ENCODE data around the gene CCDC47.
"Not testable (repeated sequence)": the region's sequence is repeated elsewhere in the genome, so short reads cannot be mapped to it uniquely, and the experiment has no call there.

CCDC47 gene

DNA sequence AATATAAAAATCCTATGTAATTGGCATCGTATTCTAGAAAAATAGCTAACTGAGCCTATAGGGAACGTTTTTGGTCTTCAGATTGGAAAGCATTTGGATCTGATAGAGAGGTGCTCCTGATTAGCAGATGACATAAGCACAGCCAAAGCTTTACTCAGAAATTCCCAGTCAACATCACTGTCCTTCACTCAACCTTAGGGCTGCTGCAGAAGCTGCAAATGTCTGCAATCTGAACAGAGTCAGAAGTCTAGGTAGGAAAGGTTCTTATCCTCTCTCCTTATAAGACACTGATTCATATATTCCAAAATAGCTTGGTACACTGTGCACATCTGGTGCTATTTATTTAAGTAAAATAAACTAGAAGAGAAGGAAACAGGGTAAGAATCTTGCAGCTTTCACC is 51.0 kb downstream of the CCDC47 start:
- no peak for DNase-seq (ENCODE audit: low spot score)

DNA sequence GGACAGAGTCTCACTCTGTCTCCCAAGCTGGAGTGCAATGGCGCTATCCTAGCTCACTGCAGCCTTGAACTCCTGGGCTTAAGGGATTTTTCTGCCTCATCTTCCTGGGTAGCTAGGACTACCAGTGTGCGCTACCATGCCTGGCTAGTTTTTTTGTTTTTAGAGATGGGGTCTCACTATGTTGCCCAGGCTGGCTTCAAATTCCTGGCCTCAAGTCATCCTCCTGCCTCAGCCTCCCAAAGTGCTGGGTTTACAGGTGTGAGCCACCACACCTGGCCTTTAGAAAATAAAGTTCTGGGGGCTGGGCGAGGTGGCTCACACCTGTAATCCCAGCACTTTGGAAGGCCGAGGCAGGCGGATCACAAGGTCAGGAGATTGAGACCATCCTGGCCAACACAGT is 53.2 kb downstream of the CCDC47 start:
- DNase-seq (ENCODE audit: low spot score): not testable (repeated sequence)

DNA sequence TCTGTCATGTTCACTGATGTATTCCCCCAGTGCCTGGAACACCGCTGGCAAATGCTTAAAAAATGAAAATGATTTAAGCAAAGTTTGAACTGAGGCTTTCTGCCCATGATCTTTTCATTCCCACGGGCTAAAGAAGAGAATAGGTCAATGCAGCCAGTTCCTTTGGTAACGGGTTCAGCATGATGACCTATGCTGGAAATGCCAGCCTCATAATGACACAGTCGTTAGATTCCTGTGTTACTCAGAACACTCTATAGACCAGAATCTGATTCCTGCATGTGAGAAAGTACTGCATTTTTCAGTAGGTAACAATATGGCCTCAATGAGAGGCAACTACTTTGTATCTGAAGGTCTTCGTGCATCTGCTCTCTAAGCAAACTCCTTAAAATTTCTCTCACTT is 54.4 kb downstream of the CCDC47 start:
- DNase-seq (ENCODE audit: low spot score): no peak

- no peak for DNase-seq (ENCODE audit: low spot score)
Observed at GRCh38 chr17:63716426-63716825, 57.0 kb downstream of the CCDC47 start.

- DNase-seq (ENCODE audit: low spot score): no peak
Observed at GRCh38 chr17:63714550-63715277, 58.7 kb downstream of the CCDC47 start.

DNA sequence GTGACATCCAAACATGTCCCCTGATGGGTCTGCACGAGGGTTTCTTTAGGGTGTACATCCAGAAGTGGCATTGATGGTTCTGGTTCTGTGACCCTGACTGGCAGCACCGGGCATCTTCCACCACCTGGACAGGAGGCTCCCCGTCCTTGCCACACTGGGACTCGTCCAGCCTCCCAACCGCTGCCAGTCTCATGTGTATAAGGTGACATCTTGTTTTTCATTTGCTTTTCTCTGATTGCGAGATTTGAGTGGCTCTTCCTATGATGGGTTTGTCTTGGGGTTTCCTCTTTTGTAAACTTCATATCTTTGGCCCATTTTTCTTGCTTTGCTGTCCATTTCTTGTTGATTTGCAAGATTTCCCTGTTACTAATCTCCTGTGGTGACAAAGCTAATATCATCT is 64.3 kb downstream of the CCDC47 start:
- DNase-seq (ENCODE audit: low spot score): no peak

DNA sequence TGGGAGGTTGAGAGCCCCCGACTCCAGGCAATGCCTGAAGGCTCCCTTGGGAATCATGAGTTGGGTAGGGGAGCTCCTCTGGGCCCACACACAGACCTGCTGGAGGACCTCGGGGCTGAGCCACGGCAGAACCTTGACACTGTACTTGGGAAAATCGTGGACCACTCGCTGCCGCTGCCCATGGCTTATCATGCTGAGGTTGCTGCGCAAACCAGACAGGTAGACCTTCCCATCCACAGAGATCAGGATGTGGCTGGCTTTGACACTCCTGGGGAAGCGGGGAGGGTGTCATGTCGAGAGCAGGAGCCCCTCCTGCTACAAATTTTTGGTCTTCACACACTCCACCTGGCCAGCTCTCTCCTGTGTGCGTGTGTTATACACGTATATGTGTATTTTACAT is 66.2 kb downstream of the CCDC47 start:
- no peak for DNase-seq (ENCODE audit: low spot score)

DNA sequence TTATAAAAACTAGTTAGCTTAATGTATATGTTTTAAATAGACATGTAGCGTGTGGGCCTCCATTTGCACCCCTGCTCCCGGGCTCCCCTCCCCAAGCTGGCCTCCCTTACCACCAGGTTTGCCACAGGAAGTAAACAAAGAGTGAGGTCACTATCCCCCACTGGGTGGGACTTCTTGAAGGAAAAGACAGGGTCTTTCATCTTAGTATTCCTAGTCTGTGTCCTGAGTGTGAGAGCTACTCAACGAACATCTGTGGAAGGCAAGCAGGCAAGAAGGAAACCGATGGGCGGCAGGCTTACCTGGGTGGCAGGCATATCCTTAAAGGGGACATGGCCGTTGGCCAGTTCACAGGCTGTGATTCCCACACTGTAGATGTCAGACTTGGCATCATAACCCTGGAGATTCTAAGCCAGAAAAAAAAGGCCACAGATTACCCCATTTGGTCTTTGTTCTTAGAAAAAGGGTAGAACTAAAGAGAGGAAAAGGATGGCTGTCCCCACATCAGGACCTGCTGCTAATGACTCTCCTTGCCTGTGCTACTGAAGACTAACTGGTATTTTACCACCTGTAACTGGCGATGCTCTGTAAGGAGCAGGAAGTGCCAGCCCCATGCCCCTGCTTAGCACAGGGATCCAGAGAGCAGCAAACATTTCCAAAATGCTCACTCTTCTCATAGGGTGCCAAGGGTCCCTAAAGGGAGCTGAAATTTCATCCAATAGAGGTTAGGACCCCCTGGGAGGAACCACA is 66.9 kb downstream of the CCDC47 start:
- no peak for DNase-seq (ENCODE audit: low spot score)

DNA sequence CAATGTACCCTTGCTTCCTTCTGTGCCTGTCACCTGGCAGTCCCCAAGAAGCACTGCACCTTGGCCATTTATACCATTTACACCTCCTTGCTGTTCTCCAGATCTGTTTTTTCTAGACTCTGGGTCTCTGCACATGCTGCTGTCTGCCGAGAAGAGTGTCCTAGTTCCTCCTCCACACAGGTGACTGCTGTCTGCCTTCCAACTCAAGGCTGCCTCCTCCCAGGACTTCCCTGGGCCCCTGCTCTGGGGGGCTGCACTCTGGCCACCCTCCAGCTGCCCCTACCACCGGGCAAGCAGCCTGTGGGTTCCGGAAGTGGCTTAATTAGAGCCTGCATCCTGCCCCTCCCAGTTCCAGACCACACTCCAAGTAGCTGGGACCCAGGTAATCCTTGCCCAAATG is 67.7 kb downstream of the CCDC47 start:
- DNase-seq (ENCODE audit: low spot score): no peak

- DNase-seq (ENCODE audit: low spot score): no peak
Observed at GRCh38 chr17:63704836-63705235, 68.6 kb downstream of the CCDC47 start.

DNA sequence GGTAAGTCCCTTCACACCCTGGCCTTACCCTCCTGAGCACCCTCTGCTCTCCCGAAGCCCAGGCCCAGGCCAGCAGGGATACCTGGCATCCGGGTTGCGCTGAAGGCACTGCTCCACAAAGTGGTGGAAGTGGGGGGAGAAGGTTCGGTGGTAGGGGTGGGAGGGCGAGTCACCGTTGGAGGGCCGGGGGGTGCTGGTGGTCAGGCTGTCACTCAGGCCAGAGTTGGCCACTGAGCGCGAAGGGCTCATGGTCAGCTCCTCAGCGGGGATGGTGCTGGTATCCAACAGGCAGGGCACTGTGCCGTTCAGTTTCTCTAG is 69.2 kb downstream of the CCDC47 start:
- no peak for DNase-seq (ENCODE audit: low spot score)

DNA sequence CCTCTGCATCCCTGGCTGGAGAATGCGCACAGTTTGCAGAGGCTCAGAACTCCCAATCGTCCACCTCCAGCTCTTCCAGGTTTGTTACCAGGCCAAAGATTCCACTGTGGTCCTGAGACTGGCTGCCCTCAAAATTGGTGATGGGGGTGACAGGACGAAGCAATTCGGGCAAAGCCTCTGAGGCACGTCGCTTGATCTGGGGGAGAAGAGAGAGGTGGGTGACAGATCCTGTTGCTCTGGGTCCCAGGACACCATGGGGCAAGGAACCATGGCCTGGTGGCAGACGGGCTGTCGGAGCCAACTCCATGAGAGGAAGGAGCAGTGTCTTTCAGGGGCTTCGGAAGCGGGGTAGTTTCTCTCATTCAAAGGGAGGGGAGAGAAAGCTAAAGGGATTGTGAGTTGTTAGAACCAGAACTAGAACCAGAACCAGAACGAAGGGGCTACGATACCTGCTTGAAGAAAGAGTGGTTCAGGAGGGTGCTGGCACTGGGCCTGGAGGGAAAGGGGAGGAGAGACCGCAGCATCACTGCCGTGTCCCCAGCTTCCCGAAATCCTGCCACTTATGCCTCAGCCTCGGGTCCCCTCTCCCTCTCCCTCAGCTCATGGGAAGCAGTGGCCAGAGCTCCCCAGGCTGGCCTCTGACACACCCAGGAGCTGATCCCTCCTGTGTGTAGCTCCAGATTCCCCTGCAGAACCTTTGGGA is 69.7 kb downstream of the CCDC47 start:
- peak; percentile 43 for DNase-seq (ENCODE audit: low spot score)

DNA sequence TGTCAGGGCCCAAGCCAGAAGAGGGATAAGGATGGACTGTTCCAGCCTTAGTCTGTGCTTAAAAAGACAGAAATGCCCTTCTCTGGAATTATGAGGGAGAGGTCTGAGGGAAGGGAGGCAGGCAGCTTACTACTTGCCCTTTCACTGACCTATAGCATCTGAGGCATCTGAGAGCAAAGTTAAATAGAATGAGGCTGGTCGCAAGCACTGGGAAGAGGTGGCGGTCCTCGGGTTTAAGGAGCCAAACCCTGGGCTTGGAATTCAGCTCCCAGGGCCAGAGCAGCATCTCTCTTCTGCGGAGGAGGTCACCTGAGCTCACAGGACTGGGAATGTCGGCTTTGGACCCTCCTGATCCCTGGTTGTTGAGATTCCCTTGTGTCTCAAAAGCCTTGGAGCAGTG is 70.4 kb downstream of the CCDC47 start:
- DNase-seq (ENCODE audit: low spot score): peak; percentile 34

DNA sequence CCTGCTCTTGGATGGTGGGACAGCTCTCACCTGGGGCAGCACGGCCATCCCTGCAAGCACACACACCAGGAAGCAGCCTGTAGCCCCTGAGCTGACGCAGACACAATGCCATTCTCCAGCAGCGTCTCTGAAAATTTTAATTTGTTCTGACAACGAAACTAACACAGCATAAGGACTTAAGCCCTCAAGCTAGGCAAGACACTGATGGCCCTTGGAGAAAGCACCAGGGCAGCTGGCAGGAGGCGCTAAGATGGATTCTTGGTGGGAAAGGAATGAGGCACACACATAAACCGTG is 70.7 kb downstream of the CCDC47 start:
- DNase-seq (ENCODE audit: low spot score): peak; percentile 43

DNA sequence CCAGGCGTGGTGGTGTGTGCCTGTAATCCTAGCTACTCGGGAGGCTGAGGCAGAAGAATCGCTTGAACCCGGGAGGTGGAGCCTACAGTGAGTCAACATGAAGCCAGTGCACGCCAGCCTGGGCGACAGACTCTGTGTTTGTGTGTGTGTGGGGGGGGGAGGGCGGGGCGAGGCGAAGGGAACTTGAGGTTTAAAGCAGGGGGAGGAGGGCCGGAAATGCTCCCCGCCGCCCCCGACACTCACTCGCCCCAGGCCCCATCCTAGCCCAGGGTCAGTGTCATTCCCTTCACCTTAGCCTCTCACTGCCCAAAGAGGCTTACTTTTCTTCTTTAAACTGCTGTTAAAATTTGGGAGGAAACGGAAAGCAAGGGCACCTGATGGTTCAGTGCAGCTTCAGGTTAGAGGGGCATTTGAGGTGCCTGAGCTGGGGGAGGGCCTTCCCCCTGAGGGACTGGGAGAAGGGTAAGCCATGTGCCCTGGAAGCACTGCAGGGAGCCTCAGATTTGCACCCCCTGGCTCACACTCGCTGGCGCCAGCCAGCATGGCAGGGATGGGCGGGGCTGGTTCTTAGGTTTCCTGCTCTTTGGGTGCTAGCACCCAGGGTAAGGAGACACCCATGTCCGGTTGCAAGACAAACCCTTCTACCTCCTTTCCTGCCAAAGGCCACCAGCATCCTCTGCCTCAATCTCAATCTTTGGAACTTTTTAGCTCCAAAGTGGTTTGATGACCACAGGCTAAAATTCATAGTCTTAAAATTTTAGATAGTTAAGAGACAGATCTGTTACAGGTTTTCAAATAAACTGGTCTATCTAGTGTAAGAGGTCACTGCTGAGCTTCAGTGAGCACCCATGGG is 71.3 kb downstream of the CCDC47 start:
- DNase-seq (ENCODE audit: low spot score): peak; percentile 41

GRCh38 chr17:63701456-63701820 is 72.0 kb downstream of the CCDC47 start:
- DNase-seq (ENCODE audit: low spot score): no peak

DNA sequence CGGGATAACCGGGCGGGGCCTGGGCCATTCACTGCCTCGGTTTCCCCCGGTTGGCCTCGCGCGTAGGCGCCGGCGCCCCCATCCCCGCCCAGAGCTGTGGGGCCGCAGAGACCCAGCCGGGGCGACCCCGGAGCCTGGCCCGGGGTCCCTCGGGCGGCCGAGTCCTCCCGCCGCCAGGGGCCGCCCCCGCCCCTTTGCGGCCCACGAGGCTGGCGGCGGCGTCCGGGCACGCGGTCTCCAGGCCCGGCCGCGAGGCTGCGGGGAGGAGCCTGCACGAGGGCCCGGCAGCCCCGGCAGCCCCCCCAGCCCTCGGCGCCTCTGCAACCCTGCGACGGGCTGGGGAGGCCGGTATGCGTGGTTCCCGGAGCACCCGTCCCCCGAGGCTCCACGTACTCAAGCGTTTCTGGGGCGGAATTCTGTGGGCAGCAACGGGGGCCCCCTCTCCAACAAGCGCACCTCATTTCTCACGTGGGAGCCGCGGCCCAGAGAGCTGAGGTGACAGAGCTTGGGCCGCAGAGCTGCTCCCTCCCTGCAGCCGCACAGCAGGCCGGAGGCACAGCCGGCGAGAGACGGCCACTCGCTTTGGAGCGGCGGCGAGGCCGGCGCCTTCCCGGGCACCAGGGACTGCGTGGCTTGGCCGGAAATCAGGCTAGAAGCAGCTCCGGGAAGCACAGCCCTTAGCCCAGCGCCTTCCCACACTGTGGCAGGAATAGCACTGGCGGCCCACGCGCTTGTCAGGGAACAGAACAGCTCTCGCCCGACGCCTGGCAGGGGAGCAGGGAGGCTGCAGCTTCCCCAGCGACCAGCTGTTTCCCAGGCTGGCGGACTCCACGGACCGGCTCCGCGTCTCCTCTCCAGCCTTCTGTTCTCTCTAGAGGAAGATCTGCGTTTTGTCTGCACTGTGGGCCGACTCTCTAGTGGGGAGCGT is 72.6 kb downstream of the CCDC47 start:
- DNase-seq (ENCODE audit: low spot score): peak; percentile 78

GRCh38 chr17:63699638-63700527 is 73.5 kb downstream of the CCDC47 start, which contains the start of gene LIMD2:
Gene LIMD2 (minus strand): TSS chr17:63700125. CDS start chr17:63699298, 827 bp downstream.
- DNase-seq (ENCODE audit: low spot score): peak; percentile 92

DNA sequence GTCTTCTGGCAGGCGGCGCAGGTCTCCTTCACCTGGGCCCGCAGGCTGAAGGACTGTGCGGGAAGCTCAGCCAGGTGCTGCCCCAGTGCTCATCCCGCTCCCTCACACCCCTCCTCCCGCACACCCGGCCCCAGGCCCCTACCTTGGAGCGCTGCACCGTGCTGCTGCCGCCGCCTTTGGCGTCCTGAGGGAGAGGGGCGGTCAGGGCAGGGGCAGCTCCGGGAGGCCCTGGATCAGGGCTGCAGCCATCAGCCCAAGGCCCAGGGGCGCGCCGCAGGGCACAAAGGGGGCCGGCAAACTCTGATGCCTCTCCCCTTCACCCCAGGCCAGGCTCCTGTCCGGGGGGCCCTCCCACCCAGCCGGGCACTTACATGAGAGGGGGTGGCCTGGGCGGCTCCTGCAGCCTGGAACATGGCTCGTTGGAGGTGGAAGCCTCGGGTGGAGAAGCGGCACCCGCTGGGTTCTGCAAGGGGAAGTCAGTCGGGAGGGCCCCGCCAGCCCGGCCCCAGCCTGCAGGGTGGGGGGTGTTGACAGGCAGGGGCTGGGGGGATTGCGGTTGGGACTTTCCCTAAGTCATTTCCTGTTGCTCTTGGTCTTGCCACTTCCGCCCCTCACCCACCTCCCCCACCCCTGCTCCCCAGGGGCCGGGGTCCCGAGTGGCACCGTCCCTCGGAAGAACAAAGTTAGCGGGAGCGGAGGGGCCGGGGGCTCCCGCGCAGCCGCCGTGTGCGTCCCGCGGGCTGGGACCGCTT is 74.3 kb downstream of the CCDC47 start:
- peak; percentile 79 for DNase-seq (ENCODE audit: low spot score)
